Kidney glomerular epithelial cell (primary cell): Measurements from ENCODE around the gene ZNF366.
A peak's percentile ranks its signal among the peaks of the same experiment; 100 is the strongest.

Source experiments
- DNase-seq: peaks from one replicate; lab custom pipeline; 2025; lab: John Stamatoyannopoulos, UW

ZNF366 gene

GRCh38 chr5:72507231-72507906 lies at the start of gene ZNF366:
Gene ZNF366 (minus strand): TSS chr5:72507410. CDS start chr5:72461496, 45,914 bp downstream.
- DNase-seq: no peak

- peak; percentile 35 for DNase-seq
Observed at GRCh38 chr5:72556351-72557166, 49.3 kb upstream of the ZNF366 start.

- DNase-seq: no peak
Observed at GRCh38 chr5:72555871-72556270, 48.7 kb upstream of the ZNF366 start.

GRCh38 chr5:72554897-72555296 lies 47.7 kb upstream of the ZNF366 start:
- DNase-seq: no peak

- peak; percentile 38 for DNase-seq
Observed at GRCh38 chr5:72552041-72552557, 44.9 kb upstream of the ZNF366 start.

- no peak for DNase-seq
Observed at GRCh38 chr5:72550595-72550994, 43.4 kb upstream of the ZNF366 start.

GRCh38 chr5:72543811-72544210 lies 36.6 kb upstream of the ZNF366 start:
- DNase-seq: no peak

- DNase-seq: peak; percentile 58
Observed at GRCh38 chr5:72543365-72543764, 36.2 kb upstream of the ZNF366 start.

- DNase-seq: no peak
Observed at GRCh38 chr5:72542695-72543094, 35.5 kb upstream of the ZNF366 start.

GRCh38 chr5:72541501-72542225 lies 34.5 kb upstream of the ZNF366 start:
- DNase-seq: no peak

- no peak for DNase-seq
Observed at GRCh38 chr5:72540759-72541438, 33.7 kb upstream of the ZNF366 start.

GRCh38 chr5:72539726-72540125 lies 32.5 kb upstream of the ZNF366 start:
- peak; percentile 55 for DNase-seq

GRCh38 chr5:72539038-72539437 lies 31.8 kb upstream of the ZNF366 start:
- DNase-seq: no peak

- DNase-seq: no peak
Observed at GRCh38 chr5:72537166-72537565, 30.0 kb upstream of the ZNF366 start.

- no peak for DNase-seq
Observed at GRCh38 chr5:72531496-72532190, 24.4 kb upstream of the ZNF366 start.

GRCh38 chr5:72530196-72530595 lies 23.0 kb upstream of the ZNF366 start:
- DNase-seq: no peak

GRCh38 chr5:72529383-72529782 lies 22.2 kb upstream of the ZNF366 start:
- no peak for DNase-seq

- DNase-seq: no peak
Observed at GRCh38 chr5:72525816-72526215, 18.6 kb upstream of the ZNF366 start.

- DNase-seq: peak; percentile 62
Observed at GRCh38 chr5:72523960-72524582, 16.9 kb upstream of the ZNF366 start.

GRCh38 chr5:72522607-72523006 lies 15.4 kb upstream of the ZNF366 start:
- no peak for DNase-seq

GRCh38 chr5:72519111-72519510 lies 11.9 kb upstream of the ZNF366 start:
- DNase-seq: no peak
